A549 (cell line): Measurements from ENCODE around the gene RAB17. TPM values are rescaled to one million over a fixed set of nuclear protein-coding genes. Genes with fewer than 3 reads are reported as not detected.

Experiments
- ATAC-seq, 2 experiments: fragments of 200-7000 bp in 1 of 2; fragments of >200 bp in 1 of 2; cut with Nextera tagmentation in 1 of 2; cut with Tn5 transposase in 1 of 2; 3 replicates each; pipeline versions ENCODE4 v1.8.0 to v1.9.1; 2018 to 2020; ENCODE audit warnings: mild to moderate bottlenecking in 1 of 2, moderate library complexity in 1 of 2
- CTCF ChIA-PET: fragments of 300-600 bp; sonication (Branson Sonifier 250); formaldehyde crosslinking; extraction: SDS; loops from one replicate; lab custom pipeline; 2021; ENCODE audit warnings: antibody characterized with exemption, inconsistent platforms; lab: Yijun Ruan, JAX
- POLR2A ChIA-PET: fragments of 350-600 bp; formaldehyde crosslinking; extraction: SDS; loops from one replicate; lab custom pipeline; 2021; ENCODE audit warnings: antibody characterized with exemption, inconsistent platforms; lab: Yijun Ruan, JAX
- DNase-seq, 2 experiments: peaks; one replicate each; pipeline versions ENCODE4 v3.0.0 to v3.0.0-alpha.2; 2011 to 2016; ENCODE audit warnings: low read depth in 1 of 2, low spot score in 1 of 2
- FAIRE-seq: peaks from 2 replicates; lab custom pipeline; 2011; peaks lifted over from hg19 to GRCh38; lab: Jason Lieb, UNC
- H3K27ac ChIP-seq, 2 experiments: fragments of >200 bp; sonication (Bioruptor Twin); formaldehyde crosslinking; 3 replicates each; pipeline ENCODE4 v1.5.1; 2016 to 2017
- H3K4me1 ChIP-seq: fragments of >200 bp; sonication (Bioruptor Twin); formaldehyde crosslinking; 3 replicates; pipeline ENCODE4 v1.6.1; 2016
- H3K4me2 ChIP-seq: fragments of >200 bp; sonication (Bioruptor Twin); formaldehyde crosslinking; 3 replicates; pipeline ENCODE4 v1.6.1; 2016
- H3K4me3 ChIP-seq: fragments of >200 bp; sonication (Bioruptor Twin); formaldehyde crosslinking; 3 replicates; pipeline ENCODE4 v1.5.1; 2016
- H3K9me3 ChIP-seq: fragments of >200 bp; sonication (Bioruptor Twin); formaldehyde crosslinking; 3 replicates; pipeline ENCODE4 v1.6.1; 2016
- BHLHE40 ChIP-seq: IDR thresholded peaks from 2 replicates; pipeline ENCODE4 v1.6.1; 2012; ENCODE audit warnings: low read depth, low read length, inconsistent platforms
- CEBPB ChIP-seq, 2 experiments: fragments of >200 bp in 1 of 2; sonication (Bioruptor Twin) in 1 of 2; formaldehyde crosslinking in 1 of 2; IDR thresholded peaks; 2 replicates each; pipeline ENCODE4 v1.6.1; 2012 to 2016
- EHF ChIP-seq: fragments of 250-450 bp; sonication (Bioruptor Pico); IDR thresholded peaks from 2 replicates; pipeline ENCODE4 v1.5.0; 2020; ENCODE audit warnings: mild to moderate bottlenecking
- EHMT2 ChIP-seq: fragments of 200-600 bp; sonication (generic); IDR thresholded peaks from 2 replicates; pipeline ENCODE4 v1.6.1; 2016; ENCODE audit warnings: antibody characterized with exemption, low read depth, mild to moderate bottlenecking, moderate library complexity
- EP300 ChIP-seq, 2 experiments: fragments of >200 bp; sonication (Bioruptor Twin); formaldehyde crosslinking; IDR thresholded peaks; 2 replicates in 1 of 2; 3 replicates in 1 of 2; pipeline ENCODE4 v1.6.1; 2016 to 2017
- FOSL2 ChIP-seq, 2 experiments: fragments of 450-650 bp in 1 of 2; fragments of >200 bp in 1 of 2; sonication (Bioruptor Twin) in 1 of 2; formaldehyde crosslinking; IDR thresholded peaks; 2 replicates each; pipeline versions ENCODE4 v1.5.0 to v1.6.1; 2016 to 2020; ENCODE audit warnings: mild to moderate bottlenecking in 1 of 2, moderate library complexity in 1 of 2
- HES2 ChIP-seq: fragments of >200 bp; sonication (Bioruptor Twin); formaldehyde crosslinking; IDR thresholded peaks from 2 replicates; pipeline ENCODE4 v1.6.1; 2016
- HEYL ChIP-seq: fragments of 250-450 bp; sonication (Bioruptor Pico); IDR thresholded peaks from 2 replicates; pipeline ENCODE4 v1.8.0; 2021; ENCODE audit warnings: mild to moderate bottlenecking, moderate library complexity
- HMGXB4 ChIP-seq: fragments of 250-450 bp; sonication (Bioruptor Pico); IDR thresholded peaks from 2 replicates; pipeline ENCODE4 v1.5.0; 2021; ENCODE audit warnings: mild to moderate bottlenecking, moderate library complexity, borderline replicate concordance
- HOXA7 ChIP-seq: fragments of 250-450 bp; sonication (Bioruptor Pico); IDR thresholded peaks from 2 replicates; pipeline ENCODE4 v1.5.0; 2020; ENCODE audit warnings: mild to moderate bottlenecking, moderate library complexity
- POLR2AphosphoS2 ChIP-seq: conservative IDR thresholded peaks from 2 replicates; pipeline ENCODE4 v1.6.1; 2012; ENCODE audit warnings: low read length, improper control_type of control experiment, inconsistent platforms
- RFX5 ChIP-seq: fragments of 450-650 bp; IDR thresholded peaks from 2 replicates; pipeline ENCODE4 v1.7.1; 2014; ENCODE audit warnings: antibody characterized with exemption, mild to moderate bottlenecking, moderate library complexity
- SREBF2 ChIP-seq: fragments of 450-650 bp; IDR thresholded peaks from 2 replicates; pipeline ENCODE4 v1.6.1; 2014; ENCODE audit warnings: mild to moderate bottlenecking, moderate library complexity
- WGBS: methylation state at CpG from one replicate; pipeline ENCODE4 v1.1.6; 2017; ENCODE audit errors: missing lambda C conversion rate; 5-methylcytosine and 5-hydroxymethylcytosine counted together
- polyA minus RNA-seq: library from RNA; depleted of rRNA, polyadenylated mRNA; stranded (reverse); fragments of >200 nt; gene quantifications from 2 replicates; pipeline ENCODE4 v1.2.3, GENCODE V29; 2011; rRNA and poly(A)+ RNA removed
- polyA plus RNA-seq, 4 experiments: library from polyadenylated mRNA; depleted of rRNA in 3 of 4; stranded (reverse); fragments of >200 nt; fragmentation: RNase III in 1 of 4; extraction: RNeasy Plus Mini Kit Qiagen cat#74134 plus additional on column Dnase treatment in 1 of 4; gene quantifications; 2 replicates in 3 of 4; 3 replicates in 1 of 4; pipeline ENCODE4 v1.2.3, GENCODE V29; 2011 to 2017
- TF ChIP-seq, protein P1 (sequence below): fragments of >200 bp; sonication (Bioruptor Twin); formaldehyde crosslinking; IDR thresholded peaks from 3 replicates; pipeline ENCODE4 v1.6.1; 2016
- TF ChIP-seq, protein P2 (sequence below): fragments of 250-450 bp; sonication (Bioruptor Pico); IDR thresholded peaks from 2 replicates; pipeline ENCODE4 v1.5.0; 2020; ENCODE audit warnings: low read depth, mild to moderate bottlenecking, moderate library complexity

The RAB17 gene, protein sequence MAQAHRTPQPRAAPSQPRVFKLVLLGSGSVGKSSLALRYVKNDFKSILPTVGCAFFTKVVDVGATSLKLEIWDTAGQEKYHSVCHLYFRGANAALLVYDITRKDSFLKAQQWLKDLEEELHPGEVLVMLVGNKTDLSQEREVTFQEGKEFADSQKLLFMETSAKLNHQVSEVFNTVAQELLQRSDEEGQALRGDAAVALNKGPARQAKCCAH
- polyA plus RNA-seq (2011; rRNA removed) (0.44 and 0.78 TPM in 2 replicates), polyA plus RNA-seq (2017; fragmentation: RNase III; extraction: RNeasy Plus Mini Kit Qiagen cat#74134 plus additional on column Dnase treatment) (0.42 to 2.3 TPM (median 2.2 TPM) in 3 replicates), polyA minus RNA-seq (0.33 TPM in 1 of 2 replicates, not detected in the other)
- polyA plus RNA-seq (2012; cell fraction: cytosol; rRNA removed) = 0.09 TPM in 2 replicates
- polyA plus RNA-seq (2012; cell fraction: nucleus; rRNA removed) = 0.23 and 0.37 TPM in 2 replicates

- TF ChIP-seq CEBPB (IDR thresholded peaks at IDR 0.05) (no peak), POLR2AphosphoS2 (no peak), FOSL2 (IDR thresholded peaks at IDR 0.05) (0 out of 2 replicates have a peak, but pooled peaks have one; percentile 20), FOSL2 (CRISPR knock-in tag; IDR thresholded peaks at IDR 0.05) (peak; percentile 62), RFX5 (no peak), HEYL (no peak), EHMT2 (no peak), HMGXB4 (CRISPR knock-in tag) (no peak), HOXA7 (CRISPR knock-in tag) (no peak), BHLHE40 (0 out of 2 replicates have a peak, but pooled peaks have one; percentile 5), EHF (CRISPR knock-in tag) (no peak), HES2 (no peak)
- FAIRE-seq (no peak), ATAC-seq (peak; percentile 67 to 71), DNase-seq (peak; percentile 44 to 48)
- POLR2A ChIA-PET = no interaction called here
- Histone ChIP-seq H3K4me3 (no peak within 1 kb of the TSS), H3K9me3 (no peaks in the 10 kb centered on the region), H3K27ac (peak within 1 kb of the TSS in 1 of 2 experiments; percentile 69; a peak in 3 of 6 replicates), H3K4me2 (peak within 1 kb of the TSS; percentile 41), H3K4me1 (peaks cover 31% of the 10 kb centered on the region)
- WGBS = 58% methylated on average over 16 of the region's 16 CpGs
- CTCF ChIA-PET = interaction anchor here (0.6 to 2.1 kb wide), 2 partner anchors 18 to 381 kb away, joined by 3 to 12 read pairs; no protein-coding TSS in a partner anchor
Measured at GRCh38 chr2:237590272-237591140, at the start of gene RAB17. Gene RAB17 (minus strand): TSS chr2:237590734. CDS start chr2:237586154, 4,580 bp downstream.

DNA sequence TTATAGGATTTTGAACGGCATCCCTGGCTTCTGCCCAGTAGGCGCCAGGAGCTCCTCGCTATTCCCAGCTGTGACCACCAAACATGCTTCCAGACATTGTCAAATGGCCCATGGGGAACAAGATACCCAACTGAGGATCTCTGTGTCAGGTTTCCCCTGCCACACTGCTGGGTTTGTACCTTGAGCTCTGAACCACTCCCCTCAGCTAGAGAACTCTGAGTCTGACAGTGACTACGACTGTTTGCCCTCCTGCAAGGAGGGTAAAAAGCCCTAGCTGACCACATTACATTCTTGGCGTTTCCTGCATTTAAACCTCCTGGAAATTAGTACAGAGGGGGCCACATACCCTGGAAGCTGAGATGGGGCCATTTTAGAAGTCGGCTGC is 49.3 kb upstream of the RAB17 start:
- CTCF ChIA-PET = interaction anchor here (1.1 kb wide), 1 partner anchor 29 kb away, joined by 3 read pairs; no protein-coding TSS in a partner anchor
- H3K4me2 ChIP-seq = no peak overlapping the region
- DNase-seq (no peak), ATAC-seq (no peak), FAIRE-seq (no peak)
- no peak overlapping the region for H3K4me3 ChIP-seq
- no peaks in the 10 kb centered on the region for H3K9me3 ChIP-seq
- H3K4me1 ChIP-seq = no peaks in the 10 kb centered on the region
- POLR2A ChIA-PET = no interaction called here
- H3K27ac ChIP-seq = no peak overlapping the region
- TF ChIP-seq SREBF2 = no peak
- TF ChIP-seq, protein P1, sequence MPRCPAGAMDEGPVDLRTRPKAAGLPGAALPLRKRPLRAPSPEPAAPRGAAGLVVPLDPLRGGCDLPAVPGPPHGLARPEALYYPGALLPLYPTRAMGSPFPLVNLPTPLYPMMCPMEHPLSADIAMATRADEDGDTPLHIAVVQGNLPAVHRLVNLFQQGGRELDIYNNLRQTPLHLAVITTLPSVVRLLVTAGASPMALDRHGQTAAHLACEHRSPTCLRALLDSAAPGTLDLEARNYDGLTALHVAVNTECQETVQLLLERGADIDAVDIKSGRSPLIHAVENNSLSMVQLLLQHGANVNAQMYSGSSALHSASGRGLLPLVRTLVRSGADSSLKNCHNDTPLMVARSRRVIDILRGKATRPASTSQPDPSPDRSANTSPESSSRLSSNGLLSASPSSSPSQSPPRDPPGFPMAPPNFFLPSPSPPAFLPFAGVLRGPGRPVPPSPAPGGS = no peak
- 78% methylated on average over 6 of the region's 6 CpGs for WGBS

- CTCF ChIA-PET = interaction anchor here (1.1 to 1.3 kb wide), 3 partner anchors 30 to 106 kb away, joined by 3 read pairs; no protein-coding TSS in a partner anchor
Measured at GRCh38 chr2:237639052-237639835, 48.7 kb upstream of the RAB17 start.

More at GRCh38 chr2:237639052-237639835, 48.7 kb upstream of the RAB17 start:
- Histone ChIP-seq H3K9me3 (no peaks in the 10 kb centered on the region), H3K4me1 (no peaks in the 10 kb centered on the region), H3K4me3 (no peak overlapping the region), H3K4me2 (no peak overlapping the region), H3K27ac (no peak overlapping the region)
- DNase-seq (no peak), ATAC-seq (no peak), FAIRE-seq (no peak)
- TF ChIP-seq, protein P2, sequence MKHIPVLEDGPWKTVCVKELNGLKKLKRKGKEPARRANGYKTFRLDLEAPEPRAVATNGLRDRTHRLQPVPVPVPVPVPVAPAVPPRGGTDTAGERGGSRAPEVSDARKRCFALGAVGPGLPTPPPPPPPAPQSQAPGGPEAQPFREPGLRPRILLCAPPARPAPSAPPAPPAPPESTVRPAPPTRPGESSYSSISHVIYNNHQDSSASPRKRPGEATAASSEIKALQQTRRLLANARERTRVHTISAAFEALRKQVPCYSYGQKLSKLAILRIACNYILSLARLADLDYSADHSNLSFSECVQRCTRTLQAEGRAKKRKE (CRISPR knock-in tag) = no peak
- TF ChIP-seq EP300 (IDR thresholded peaks at IDR 0.05) = no peak
- 61% methylated on average over 11 of the region's 11 CpGs for WGBS
- POLR2A ChIA-PET = no interaction called here
